Muscle layer of colon (tissue), 2 donors: ENCODE data around the gene ADCY6.

ENCODE experiments used
- H3K27ac ChIP-seq: one replicate; pipeline ENCODE4 v1.7.0; 2013; ENCODE audit warnings: low read depth, mild to moderate bottlenecking, low read length, moderate library complexity
- H3K27me3 ChIP-seq, 2 donors: one replicate each; pipeline ENCODE4 v1.7.0; 2013; ENCODE audit warnings: low read length in 2 of 2, mild to moderate bottlenecking in 2 of 2; ENCODE audit not compliant: insufficient read depth in 2 of 2, control insufficient read depth in 1 of 2
- H3K36me3 ChIP-seq: one replicate; pipeline ENCODE4 v1.7.0; 2013; ENCODE audit warnings: mild to moderate bottlenecking, low read length; ENCODE audit not compliant: insufficient read depth
- H3K4me1 ChIP-seq: one replicate; pipeline ENCODE4 v1.7.0; 2013; ENCODE audit warnings: mild to moderate bottlenecking, low read length; ENCODE audit not compliant: insufficient read depth
- H3K4me3 ChIP-seq, 2 donors: one replicate each; pipeline ENCODE4 v1.7.0; 2013; ENCODE audit warnings: low read length in 2 of 2, low read depth in 1 of 2, mild to moderate bottlenecking in 1 of 2, moderate library complexity in 1 of 2
- H3K9ac ChIP-seq: one replicate; pipeline ENCODE4 v1.7.0; 2013; ENCODE audit warnings: low read length
- H3K9me3 ChIP-seq: one replicate; pipeline ENCODE4 v1.7.0; 2013; ENCODE audit warnings: mild to moderate bottlenecking, low read length
- donor health status: abdominal sarcoma.
- donor health status: Adenocarcinoma of cecum.

The ADCY6 gene

GRCh38 chr12:48780381-48781025 is 8.4 kb downstream of the ADCY6 start:
- Histone ChIP-seq H3K27ac (no peak overlapping the region), H3K9me3 (no peaks in the 10 kb centered on the region), H3K9ac (no peak overlapping the region), H3K4me3 (no peak overlapping the region), H3K27me3 (no peaks in the 10 kb centered on the region), H3K36me3 (no peaks in the 10 kb centered on the region), H3K4me1 (peaks cover 11% of the 10 kb centered on the region)

- Histone ChIP-seq H3K27ac (no peak overlapping the region), H3K36me3 (peaks cover 5% of the 10 kb centered on the region), H3K27me3 (no peaks in the 10 kb centered on the region), H3K9me3 (no peaks in the 10 kb centered on the region), H3K4me3 (no peak overlapping the region), H3K9ac (no peak overlapping the region), H3K4me1 (peaks cover 11% of the 10 kb centered on the region)
Observed at GRCh38 chr12:48779869-48780268, 9.0 kb downstream of the ADCY6 start.

- Histone ChIP-seq H3K9me3 (no peaks in the 10 kb centered on the region), H3K27ac (no peak overlapping the region), H3K27me3 (no peaks in the 10 kb centered on the region), H3K4me1 (peaks cover 11% of the 10 kb centered on the region), H3K4me3 (no peak overlapping the region), H3K36me3 (peaks cover 24% of the 10 kb centered on the region), H3K9ac (no peak overlapping the region)
Observed at GRCh38 chr12:48777501-48778400, 11.1 kb downstream of the ADCY6 start.

- Histone ChIP-seq H3K9me3 (no peaks in the 10 kb centered on the region), H3K36me3 (peaks cover 32% of the 10 kb centered on the region), H3K4me1 (peaks cover 11% of the 10 kb centered on the region), H3K9ac (no peak overlapping the region), H3K27ac (no peak overlapping the region), H3K27me3 (no peaks in the 10 kb centered on the region), H3K4me3 (no peak overlapping the region)
Observed at GRCh38 chr12:48776956-48777355, 11.9 kb downstream of the ADCY6 start.

- H3K27ac ChIP-seq: no peak overlapping the region
Observed at GRCh38 chr12:48775991-48776649, 12.8 kb downstream of the ADCY6 start.

GRCh38 chr12:48775299-48775698 is 13.6 kb downstream of the ADCY6 start:
- Histone ChIP-seq H3K27ac (no peak overlapping the region), H3K9me3 (no peaks in the 10 kb centered on the region), H3K9ac (no peak overlapping the region), H3K4me3 (no peak overlapping the region), H3K4me1 (peaks cover 7% of the 10 kb centered on the region), H3K36me3 (peaks cover 48% of the 10 kb centered on the region), H3K27me3 (no peaks in the 10 kb centered on the region)

More at GRCh38 chr12:48775991-48776649, 12.8 kb downstream of the ADCY6 start:
- no peak overlapping the region for H3K4me3 ChIP-seq
- no peaks in the 10 kb centered on the region for H3K9me3 ChIP-seq
- no peak overlapping the region for H3K9ac ChIP-seq
- H3K4me1 ChIP-seq: peaks cover 11% of the 10 kb centered on the region
- H3K27me3 ChIP-seq: no peaks in the 10 kb centered on the region
- peaks cover 40% of the 10 kb centered on the region for H3K36me3 ChIP-seq

GRCh38 chr12:48774516-48774915 is 14.4 kb downstream of the ADCY6 start:
- H3K27me3 ChIP-seq: no peaks in the 10 kb centered on the region
- no peak overlapping the region for H3K27ac ChIP-seq
- H3K4me3 ChIP-seq: no peak overlapping the region
- no peaks in the 10 kb centered on the region for H3K4me1 ChIP-seq
- peaks cover 50% of the 10 kb centered on the region for H3K36me3 ChIP-seq
- H3K9ac ChIP-seq: no peak overlapping the region
- H3K9me3 ChIP-seq: no peaks in the 10 kb centered on the region

GRCh38 chr12:48773686-48774085 is 15.2 kb downstream of the ADCY6 start:
- no peak overlapping the region for H3K4me3 ChIP-seq
- H3K9me3 ChIP-seq: no peaks in the 10 kb centered on the region
- peaks cover 56% of the 10 kb centered on the region for H3K36me3 ChIP-seq
- no peaks in the 10 kb centered on the region for H3K27me3 ChIP-seq
- no peak overlapping the region for H3K9ac ChIP-seq
- H3K27ac ChIP-seq: no peak overlapping the region
- H3K4me1 ChIP-seq: no peaks in the 10 kb centered on the region

- peaks cover 73% of the 10 kb centered on the region for H3K36me3 ChIP-seq
- H3K4me1 ChIP-seq: no peaks in the 10 kb centered on the region
- no peaks in the 10 kb centered on the region for H3K27me3 ChIP-seq
- H3K9ac ChIP-seq: no peak overlapping the region
- H3K4me3 ChIP-seq: no peak overlapping the region
- no peak overlapping the region for H3K27ac ChIP-seq
- H3K9me3 ChIP-seq: no peaks in the 10 kb centered on the region
Observed at GRCh38 chr12:48771588-48772112, 17.2 kb downstream of the ADCY6 start.

- no peaks in the 10 kb centered on the region for H3K4me1 ChIP-seq
- H3K9ac ChIP-seq: no peak overlapping the region
- H3K27ac ChIP-seq: no peak overlapping the region
- peaks cover 74% of the 10 kb centered on the region for H3K36me3 ChIP-seq
- no peaks in the 10 kb centered on the region for H3K9me3 ChIP-seq
- no peak overlapping the region for H3K4me3 ChIP-seq
- no peaks in the 10 kb centered on the region for H3K27me3 ChIP-seq
Observed at GRCh38 chr12:48770756-48771155, 18.1 kb downstream of the ADCY6 start.

- H3K4me1 ChIP-seq: no peaks in the 10 kb centered on the region
- H3K36me3 ChIP-seq: peaks cover 59% of the 10 kb centered on the region
- no peak overlapping the region for H3K27ac ChIP-seq
- no peak overlapping the region for H3K4me3 ChIP-seq
- no peaks in the 10 kb centered on the region for H3K27me3 ChIP-seq
- no peaks in the 10 kb centered on the region for H3K9me3 ChIP-seq
- no peak overlapping the region for H3K9ac ChIP-seq
Observed at GRCh38 chr12:48768736-48769135, 20.2 kb downstream of the ADCY6 start.
